ENCODE measurements around the gene SLC35A3.

DNA sequence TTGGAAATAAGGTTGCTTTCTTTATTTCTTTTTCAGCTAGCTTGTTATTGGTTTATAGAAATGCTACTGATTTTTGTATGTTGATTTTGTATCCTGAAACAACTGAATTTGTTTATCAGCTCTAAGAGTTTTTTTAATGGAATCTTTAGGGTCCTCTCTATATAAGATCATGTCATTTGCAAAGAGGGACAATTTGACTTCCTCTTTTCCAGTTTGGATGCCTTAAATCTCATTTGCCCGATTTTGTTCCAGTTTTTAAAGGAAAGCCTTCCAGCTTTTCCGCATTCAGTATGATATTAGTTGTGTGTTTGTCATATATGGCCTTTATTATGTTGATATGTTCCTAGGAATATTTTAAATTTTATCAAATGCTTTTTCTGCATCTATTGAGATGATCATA lies 31.7 kb downstream of the SLC35A3 start:
- TF ChIP-seq, protein P1, sequence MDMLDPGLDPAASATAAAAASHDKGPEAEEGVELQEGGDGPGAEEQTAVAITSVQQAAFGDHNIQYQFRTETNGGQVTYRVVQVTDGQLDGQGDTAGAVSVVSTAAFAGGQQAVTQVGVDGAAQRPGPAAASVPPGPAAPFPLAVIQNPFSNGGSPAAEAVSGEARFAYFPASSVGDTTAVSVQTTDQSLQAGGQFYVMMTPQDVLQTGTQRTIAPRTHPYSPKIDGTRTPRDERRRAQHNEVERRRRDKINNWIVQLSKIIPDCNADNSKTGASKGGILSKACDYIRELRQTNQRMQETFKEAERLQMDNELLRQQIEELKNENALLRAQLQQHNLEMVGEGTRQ (IDR thresholded peaks at IDR 0.05; ENCODE audit: low read depth, low read length) = no peak
- TF ChIP-seq CTCF (conservative IDR thresholded peaks at IDR 0.05; ENCODE audit: low read depth, low read length) = no peak
- no peak for TF ChIP-seq POLR2A (IDR thresholded peaks at IDR 0.05; ENCODE audit: low read depth, low read length)
- TF ChIP-seq MAZ (IDR thresholded peaks at IDR 0.05; ENCODE audit: borderline replicate concordance, low read depth, low read length) = no peak
- no peak for TF ChIP-seq FOS (IDR thresholded peaks at IDR 0.05; ENCODE audit: low read depth, low read length)
- no peak for TF ChIP-seq RAD21 (IDR thresholded peaks at IDR 0.05; ENCODE audit: low read length)
- no peak for TF ChIP-seq NFE2L2 (IDR thresholded peaks at IDR 0.05; ENCODE audit: low read depth, low read length)
- TF ChIP-seq CEBPB (IDR thresholded peaks at IDR 0.05; ENCODE audit: low read depth, low read length) = no peak
- no peak for TF ChIP-seq RCOR1 (IDR thresholded peaks at IDR 0.05; ENCODE audit: insufficient replicate concordance, low read length)
- TF ChIP-seq SMC3 (IDR thresholded peaks at IDR 0.05; ENCODE audit: low read depth, low read length) = no peak
- TF ChIP-seq, protein P2, sequence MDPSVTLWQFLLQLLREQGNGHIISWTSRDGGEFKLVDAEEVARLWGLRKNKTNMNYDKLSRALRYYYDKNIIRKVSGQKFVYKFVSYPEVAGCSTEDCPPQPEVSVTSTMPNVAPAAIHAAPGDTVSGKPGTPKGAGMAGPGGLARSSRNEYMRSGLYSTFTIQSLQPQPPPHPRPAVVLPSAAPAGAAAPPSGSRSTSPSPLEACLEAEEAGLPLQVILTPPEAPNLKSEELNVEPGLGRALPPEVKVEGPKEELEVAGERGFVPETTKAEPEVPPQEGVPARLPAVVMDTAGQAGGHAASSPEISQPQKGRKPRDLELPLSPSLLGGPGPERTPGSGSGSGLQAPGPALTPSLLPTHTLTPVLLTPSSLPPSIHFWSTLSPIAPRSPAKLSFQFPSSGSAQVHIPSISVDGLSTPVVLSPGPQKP (IDR thresholded peaks at IDR 0.05; ENCODE audit: borderline replicate concordance, low read depth, low read length) = no peak
- no peak for TF ChIP-seq CHD1 (IDR thresholded peaks at IDR 0.05; ENCODE audit: low read depth, low read length)
